Right lobe of liver (tissue), 4 donors: ENCODE results near the gene CACNA2D2.

Experiments used
- POLR2A ChIP-seq: fragments of 450-650 bp; IDR thresholded peaks from one replicate; pipeline ENCODE4 v1.6.1; 2017; ENCODE audit warnings: antibody characterized with exemption, mild to moderate bottlenecking
- TF ChIP-seq, protein P1 (sequence below), 4 donors: fragments of 200-600 bp in 3 of 4; fragments of 450-650 bp in 1 of 4; IDR thresholded peaks; one replicate each; pipeline versions ENCODE4 v1.5.1 to v1.8.0; 2016 to 2022; ENCODE audit warnings: antibody characterized with exemption in 4 of 4, mild to moderate bottlenecking in 2 of 4
- donor health status: DM: no; HTN: no; CAD: no.
- donor health status: DM: no; HTN: no; CAD: no.
- donor health status: DM: no; HTN: yes; CAD: no.

DNA sequence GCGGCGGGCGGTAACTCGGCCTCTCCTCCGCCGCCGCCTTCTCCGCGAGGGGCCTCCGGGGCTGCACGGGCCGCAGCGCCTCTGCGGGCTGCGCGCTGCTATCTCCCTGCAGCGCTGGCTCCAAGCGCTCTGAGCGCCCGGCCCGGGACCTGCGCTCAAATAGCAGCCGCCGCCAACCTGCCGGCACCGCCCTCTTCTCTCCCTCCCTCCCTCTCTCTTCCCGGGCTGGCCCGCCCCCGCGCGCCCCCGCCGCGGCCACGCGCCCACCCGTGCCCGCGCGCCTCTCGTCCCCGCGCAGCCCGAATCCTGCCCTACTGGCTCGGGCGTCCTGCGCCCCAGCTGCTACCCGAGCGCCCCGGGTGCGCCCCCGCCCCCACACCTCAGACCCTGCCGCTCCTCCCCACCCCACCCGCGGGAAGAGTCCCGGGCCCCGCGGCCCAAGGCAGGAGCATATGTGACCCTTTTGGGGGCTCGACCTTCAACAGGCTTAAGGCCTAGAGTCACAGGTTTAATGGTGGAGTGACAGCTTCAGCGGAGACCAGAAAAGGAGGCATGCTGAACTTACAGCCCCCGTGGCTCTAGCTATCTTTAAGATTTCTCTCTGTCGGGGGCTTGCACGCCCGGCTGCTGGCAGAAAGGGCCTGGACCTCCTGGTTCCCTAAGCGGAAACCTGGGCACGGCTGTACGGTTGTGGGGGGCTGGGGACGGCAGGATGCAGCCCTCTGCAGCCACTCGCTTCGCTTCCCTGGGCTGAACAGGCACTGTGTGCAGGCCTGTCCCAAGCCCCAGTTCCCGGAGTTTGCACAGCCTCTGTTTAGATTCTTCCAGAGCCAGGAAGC lies at the start of gene CACNA2D2:
- TF ChIP-seq POLR2A, result peak; percentile 29
- TF ChIP-seq, protein P1, sequence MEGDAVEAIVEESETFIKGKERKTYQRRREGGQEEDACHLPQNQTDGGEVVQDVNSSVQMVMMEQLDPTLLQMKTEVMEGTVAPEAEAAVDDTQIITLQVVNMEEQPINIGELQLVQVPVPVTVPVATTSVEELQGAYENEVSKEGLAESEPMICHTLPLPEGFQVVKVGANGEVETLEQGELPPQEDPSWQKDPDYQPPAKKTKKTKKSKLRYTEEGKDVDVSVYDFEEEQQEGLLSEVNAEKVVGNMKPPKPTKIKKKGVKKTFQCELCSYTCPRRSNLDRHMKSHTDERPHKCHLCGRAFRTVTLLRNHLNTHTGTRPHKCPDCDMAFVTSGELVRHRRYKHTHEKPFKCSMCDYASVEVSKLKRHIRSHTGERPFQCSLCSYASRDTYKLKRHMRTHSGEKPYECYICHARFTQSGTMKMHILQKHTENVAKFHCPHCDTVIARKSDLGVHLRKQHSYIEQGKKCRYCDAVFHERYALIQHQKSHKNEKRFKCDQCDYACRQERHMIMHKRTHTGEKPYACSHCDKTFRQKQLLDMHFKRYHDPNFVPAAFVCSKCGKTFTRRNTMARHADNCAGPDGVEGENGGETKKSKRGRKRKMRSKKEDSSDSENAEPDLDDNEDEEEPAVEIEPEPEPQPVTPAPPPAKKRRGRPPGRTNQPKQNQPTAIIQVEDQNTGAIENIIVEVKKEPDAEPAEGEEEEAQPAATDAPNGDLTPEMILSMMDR (IDR thresholded peaks at IDR 0.05), result peak in 1 of 4 donors; percentile 13
